ENCODE data around the gene NSUN7.
"Not testable (repeated sequence)": the region's sequence is repeated elsewhere in the genome, so short reads cannot be mapped to it uniquely, and the experiment has no call there.

NSUN7 gene, protein sequence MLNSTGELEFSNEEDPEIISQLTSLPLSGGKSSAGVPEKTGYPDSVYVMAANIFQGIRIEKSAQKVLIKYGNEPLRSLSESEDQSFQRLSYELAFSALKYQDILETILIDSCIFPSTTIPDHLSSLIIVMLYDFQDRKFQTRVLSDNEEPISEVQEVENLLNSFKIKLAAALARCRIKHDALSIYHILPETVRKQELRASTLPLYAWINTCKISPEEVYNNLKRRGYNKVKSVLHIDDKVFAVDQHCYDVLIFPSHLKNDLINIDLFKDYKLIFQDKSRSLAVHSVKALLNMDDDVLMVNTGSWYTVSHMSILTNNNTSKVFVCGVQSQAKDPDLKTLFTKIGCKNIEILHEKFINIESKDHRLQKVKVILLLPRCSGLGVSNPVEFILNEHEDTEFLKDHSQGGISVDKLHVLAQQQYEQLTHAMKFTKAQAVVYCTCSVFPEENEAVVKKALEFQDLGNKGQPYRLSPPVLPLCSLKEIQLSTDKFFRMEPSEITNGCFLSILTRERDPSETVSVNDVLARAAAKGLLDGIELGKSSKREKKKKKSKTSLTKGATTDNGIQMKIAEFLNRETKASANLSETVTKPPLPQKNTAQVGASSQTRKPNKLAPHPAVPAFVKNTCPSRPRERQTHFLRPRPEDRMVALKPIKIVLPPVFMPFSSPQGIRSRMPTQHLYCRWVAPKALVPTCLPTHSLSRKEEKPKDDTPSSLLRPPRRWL

DNA sequence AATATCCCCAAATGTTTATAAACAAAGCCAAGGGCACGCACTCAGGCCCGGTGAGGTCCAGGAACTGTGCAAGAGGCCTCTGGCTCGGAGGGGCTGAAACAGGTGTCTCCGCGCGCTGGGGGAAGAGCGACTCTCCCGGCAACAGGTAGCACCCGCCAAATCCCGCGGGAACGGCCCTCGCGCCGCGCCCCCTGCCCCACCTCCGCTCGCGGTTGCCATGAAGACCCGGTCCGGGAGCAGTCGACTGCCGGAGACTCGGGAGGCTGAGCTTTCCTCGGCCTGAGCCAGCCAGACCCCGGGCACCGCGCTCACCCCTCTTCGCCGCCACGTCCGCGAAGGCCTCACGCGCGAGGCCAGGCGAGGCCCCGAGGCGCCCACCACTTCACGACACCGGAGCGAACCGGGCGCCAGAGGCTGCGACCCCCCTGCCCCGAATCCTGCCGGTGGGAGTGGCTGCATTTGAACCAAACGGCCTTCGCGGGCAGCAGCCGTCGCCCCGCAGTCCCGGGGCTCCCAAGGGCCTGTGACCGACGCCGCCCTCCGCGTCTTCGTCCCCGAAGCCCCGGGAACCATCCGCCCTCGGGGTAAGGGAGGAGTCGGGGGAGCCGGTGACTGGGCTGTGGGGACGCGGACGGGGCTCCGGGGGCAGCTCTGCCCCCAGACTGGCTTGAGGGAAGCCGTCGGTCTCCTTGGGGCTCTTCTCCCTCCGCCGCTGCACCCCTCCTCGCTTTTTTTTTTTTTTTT lies at the start of gene NSUN7:
TSS of gene NSUN7 (plus strand) at position 239 of the 744 bp plus-strand sequence. CDS start 739 bp downstream, outside the sequence.
- Mint-ChIP-seq H3K9me3 (peaks cover 3% of the 10 kb centered on the region), H3K4me3 (peak within 1 kb of the TSS; percentile 82 to 93 (median 90)), H3K4me1 (peaks cover 13% of the 10 kb centered on the region), H3K36me3 (ENCODE audit: low read depth) (peaks cover 10% of the 10 kb centered on the region), H3K27ac (peak within 1 kb of the TSS; percentile 65 to 90 (median 75)), H3K27me3 (ENCODE audit: low read depth) (peaks cover 21% of the 10 kb centered on the region)
- TF ChIP-seq, protein P1, sequence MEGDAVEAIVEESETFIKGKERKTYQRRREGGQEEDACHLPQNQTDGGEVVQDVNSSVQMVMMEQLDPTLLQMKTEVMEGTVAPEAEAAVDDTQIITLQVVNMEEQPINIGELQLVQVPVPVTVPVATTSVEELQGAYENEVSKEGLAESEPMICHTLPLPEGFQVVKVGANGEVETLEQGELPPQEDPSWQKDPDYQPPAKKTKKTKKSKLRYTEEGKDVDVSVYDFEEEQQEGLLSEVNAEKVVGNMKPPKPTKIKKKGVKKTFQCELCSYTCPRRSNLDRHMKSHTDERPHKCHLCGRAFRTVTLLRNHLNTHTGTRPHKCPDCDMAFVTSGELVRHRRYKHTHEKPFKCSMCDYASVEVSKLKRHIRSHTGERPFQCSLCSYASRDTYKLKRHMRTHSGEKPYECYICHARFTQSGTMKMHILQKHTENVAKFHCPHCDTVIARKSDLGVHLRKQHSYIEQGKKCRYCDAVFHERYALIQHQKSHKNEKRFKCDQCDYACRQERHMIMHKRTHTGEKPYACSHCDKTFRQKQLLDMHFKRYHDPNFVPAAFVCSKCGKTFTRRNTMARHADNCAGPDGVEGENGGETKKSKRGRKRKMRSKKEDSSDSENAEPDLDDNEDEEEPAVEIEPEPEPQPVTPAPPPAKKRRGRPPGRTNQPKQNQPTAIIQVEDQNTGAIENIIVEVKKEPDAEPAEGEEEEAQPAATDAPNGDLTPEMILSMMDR (IDR thresholded peaks at IDR 0.05; ENCODE audit: unreplicated experiment in 3 of 3): no peak

DNA sequence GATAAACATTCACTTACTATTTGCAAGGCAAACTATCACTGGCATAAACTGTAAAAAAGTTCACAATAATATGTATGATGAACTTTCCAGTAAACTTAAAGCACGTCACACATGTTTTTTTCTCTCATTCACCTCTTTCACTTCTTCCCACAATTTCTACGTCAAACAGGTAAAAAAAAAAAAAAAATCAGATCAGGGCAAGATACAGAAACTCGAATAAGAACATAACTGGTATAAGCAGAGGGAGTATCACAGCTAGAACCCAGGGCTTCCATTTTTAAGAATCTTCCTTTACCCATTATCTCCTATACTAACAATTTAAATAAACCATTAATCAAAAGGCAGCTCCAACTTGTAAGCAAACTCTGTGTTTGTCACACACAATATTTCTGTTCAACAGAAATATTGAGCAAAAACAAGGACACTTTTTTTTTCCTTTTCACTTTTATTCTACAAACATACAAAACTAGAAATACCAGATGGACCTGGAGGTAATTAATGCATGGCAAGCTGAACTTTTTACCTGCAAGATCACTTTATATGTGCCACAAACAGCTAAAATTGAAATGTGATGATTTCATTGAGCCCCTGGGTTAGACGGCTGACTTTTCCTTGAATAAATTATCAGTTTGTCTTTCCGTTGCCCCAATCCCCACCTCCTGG lies 47.5 kb upstream of the NSUN7 start:
- Mint-ChIP-seq H3K4me3 (no peak overlapping the region), H3K27ac (peak overlapping the region in 1 of 3 experiments; percentile 18), H3K36me3 (ENCODE audit: low read depth) (no peaks in the 10 kb centered on the region), H3K27me3 (ENCODE audit: low read depth) (no peaks in the 10 kb centered on the region), H3K9me3 (no peaks in the 10 kb centered on the region), H3K4me1 (no peaks in the 10 kb centered on the region)
- TF ChIP-seq, protein P1 (IDR thresholded peaks at IDR 0.05; ENCODE audit: unreplicated experiment in 3 of 3): no peak

DNA sequence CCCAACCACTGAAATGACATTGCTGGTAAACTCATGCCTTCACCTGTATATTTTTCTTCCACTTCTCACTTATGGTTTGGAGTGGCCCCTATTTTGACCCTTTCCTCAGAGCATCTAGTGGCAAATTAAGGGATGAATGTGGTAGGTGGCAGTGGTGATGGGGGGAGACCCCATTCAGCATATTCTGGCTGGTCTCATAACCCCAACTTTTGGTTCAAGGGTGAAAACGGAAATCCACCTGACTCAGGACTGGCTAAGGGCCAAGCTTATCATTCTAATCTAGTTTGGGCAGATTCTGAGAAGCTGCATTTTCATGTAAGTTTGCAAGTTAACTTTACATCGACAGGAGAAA lies 47.0 kb upstream of the NSUN7 start:
- Mint-ChIP-seq H3K27ac (peak overlapping the region in 1 of 3 experiments; percentile 18), H3K4me1 (no peaks in the 10 kb centered on the region), H3K36me3 (ENCODE audit: low read depth) (no peaks in the 10 kb centered on the region), H3K4me3 (no peak overlapping the region), H3K27me3 (ENCODE audit: low read depth) (no peaks in the 10 kb centered on the region), H3K9me3 (no peaks in the 10 kb centered on the region)
- TF ChIP-seq, protein P1 (IDR thresholded peaks at IDR 0.05; ENCODE audit: unreplicated experiment in 3 of 3): no peak

DNA sequence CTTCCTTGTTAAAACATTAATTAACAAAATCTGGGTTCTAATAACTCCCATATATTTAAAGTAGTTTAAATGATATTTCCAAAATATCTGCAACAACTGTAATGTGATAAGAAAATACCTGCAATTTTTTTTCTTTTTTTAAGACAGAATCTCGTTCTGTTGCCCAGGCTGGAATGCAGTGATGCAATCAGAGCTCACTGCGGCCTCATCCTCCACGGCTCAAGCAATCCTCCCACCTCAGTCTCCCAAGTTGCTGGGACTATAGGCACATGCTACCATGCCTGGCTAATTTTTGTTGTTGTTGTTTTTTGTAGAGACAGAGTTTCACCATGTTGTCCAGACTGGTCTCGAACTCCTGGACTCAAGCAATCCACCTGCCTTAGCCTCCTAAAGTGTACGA lies 45.7 kb upstream of the NSUN7 start:
- no peaks in the 10 kb centered on the region for H3K4me1 Mint-ChIP-seq
- no peaks in the 10 kb centered on the region for H3K9me3 Mint-ChIP-seq
- H3K36me3 Mint-ChIP-seq (ENCODE audit: low read depth): no peaks in the 10 kb centered on the region
- peaks cover 3% of the 10 kb centered on the region for H3K27me3 Mint-ChIP-seq (ENCODE audit: low read depth)
- no peak overlapping the region for H3K27ac Mint-ChIP-seq
- TF ChIP-seq, protein P1 (IDR thresholded peaks at IDR 0.05; ENCODE audit: unreplicated experiment in 3 of 3): no peak
- H3K4me3 Mint-ChIP-seq: no peak overlapping the region

DNA sequence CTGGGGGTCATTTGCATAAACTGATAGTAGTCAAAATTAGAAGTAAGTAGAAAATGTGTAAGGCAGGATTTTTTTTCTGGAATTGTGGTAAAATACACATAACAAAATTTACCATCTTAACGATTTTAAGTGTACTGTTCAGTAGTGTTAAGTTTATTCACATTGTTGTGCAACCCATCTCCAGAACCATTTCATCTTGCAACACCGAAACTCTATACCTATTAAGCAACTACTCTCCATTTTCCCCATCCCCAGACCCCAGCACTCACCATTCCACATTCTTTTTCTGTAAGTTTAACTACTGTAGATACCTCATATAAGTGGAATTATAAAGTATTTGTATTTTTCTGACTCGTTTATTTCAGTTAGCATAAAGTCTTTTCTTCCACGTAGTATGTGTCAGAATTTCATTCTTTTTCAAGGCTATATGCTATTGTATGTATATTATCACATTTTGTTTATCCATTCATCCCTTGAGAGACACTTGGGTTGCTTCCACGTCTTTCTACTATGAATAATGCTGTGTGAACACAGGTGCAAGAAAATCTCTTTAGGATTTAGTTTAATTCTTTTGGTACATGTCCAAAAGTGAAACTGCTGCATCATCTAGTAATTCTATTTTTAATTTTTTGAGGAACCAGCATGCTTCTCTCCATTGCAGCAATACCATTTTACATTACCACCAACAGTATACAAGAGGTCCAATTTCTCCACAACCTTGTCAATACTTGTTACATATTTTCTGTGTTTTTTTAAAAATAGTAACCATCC lies 39.1 kb upstream of the NSUN7 start:
- Mint-ChIP-seq H3K27me3 (ENCODE audit: low read depth) (peaks cover 3% of the 10 kb centered on the region), H3K9me3 (no peaks in the 10 kb centered on the region), H3K4me1 (no peaks in the 10 kb centered on the region), H3K36me3 (ENCODE audit: low read depth) (no peaks in the 10 kb centered on the region), H3K4me3 (no peak overlapping the region), H3K27ac (no peak overlapping the region)
- TF ChIP-seq, protein P1 (IDR thresholded peaks at IDR 0.05; ENCODE audit: unreplicated experiment in 3 of 3): no peak

DNA sequence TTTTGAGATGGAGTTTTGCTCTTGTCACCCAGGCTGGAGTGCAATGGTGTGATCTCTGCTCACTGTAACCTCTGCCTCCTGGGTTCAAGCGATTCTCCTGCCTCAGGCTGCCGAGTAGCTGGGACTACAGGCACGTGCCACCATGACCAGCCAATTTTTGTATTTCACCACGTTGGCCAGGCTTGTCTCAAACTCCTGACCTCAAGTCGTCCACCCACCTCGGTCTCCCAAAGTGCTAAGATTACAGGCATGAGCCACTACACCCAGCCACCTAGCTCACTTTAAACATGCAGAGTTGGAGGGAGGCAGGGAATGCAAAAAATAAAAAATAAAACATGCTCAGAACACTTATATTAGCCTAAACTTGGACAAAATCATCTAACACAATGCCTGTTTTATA lies 36.8 kb upstream of the NSUN7 start:
- not testable (repeated sequence) for H3K9me3 Mint-ChIP-seq; H3K27ac Mint-ChIP-seq; H3K4me1 Mint-ChIP-seq; H3K36me3 Mint-ChIP-seq (ENCODE audit: low read depth); H3K27me3 Mint-ChIP-seq (ENCODE audit: low read depth); H3K4me3 Mint-ChIP-seq
